ENCODE data around the gene RABGGTA.
A peak's percentile ranks its signal among the peaks of the same experiment; 100 is the strongest.
"Not testable (repeated sequence)": the region's sequence is repeated elsewhere in the genome, so short reads cannot be mapped to it uniquely, and the experiment has no call there.

RABGGTA gene

GRCh38 chr14:24243336-24243836, 28.0 kb downstream of the RABGGTA start:
- DNase-seq (ENCODE audit: low read depth in 2 of 3, low spot score in 2 of 3), result no peak

DNA sequence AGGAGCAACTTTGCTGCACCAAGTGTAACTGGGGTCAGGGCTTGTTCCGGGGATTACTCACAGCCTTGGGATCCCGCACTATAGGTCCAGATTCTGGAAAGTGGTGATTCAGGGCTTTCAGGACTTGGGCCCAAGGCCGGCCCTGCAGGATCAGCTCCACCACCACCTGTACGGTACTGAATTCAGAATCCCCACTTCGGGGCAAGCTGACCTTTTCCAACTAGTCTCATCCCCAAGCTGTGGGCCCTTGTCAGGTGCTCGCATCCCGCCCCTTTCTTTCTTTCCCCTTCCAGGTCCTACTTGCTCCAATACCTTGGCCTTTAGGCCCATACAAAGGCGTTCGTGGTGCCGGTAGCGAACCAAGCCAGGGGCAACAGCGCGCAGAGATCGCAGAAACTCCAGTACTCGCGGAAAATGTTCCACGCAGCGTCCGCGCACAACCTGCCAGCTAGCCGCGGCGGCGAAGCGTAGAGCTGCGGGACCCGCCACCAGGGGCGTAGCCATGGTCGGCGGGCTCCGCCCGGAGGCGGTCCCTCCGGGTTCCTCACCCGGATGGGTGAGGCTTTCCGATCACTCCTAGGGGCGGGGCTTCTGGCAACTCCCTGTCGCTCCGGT, 29.5 kb downstream of the RABGGTA start:
- peak in 1 of 3 experiments; percentile 82 for DNase-seq (ENCODE audit: low read depth in 2 of 3, low spot score in 2 of 3)

GRCh38 chr14:24240110-24240918, 31.1 kb downstream of the RABGGTA start:
- DNase-seq (ENCODE audit: low read depth in 2 of 3, low spot score in 2 of 3), result no peak

DNA sequence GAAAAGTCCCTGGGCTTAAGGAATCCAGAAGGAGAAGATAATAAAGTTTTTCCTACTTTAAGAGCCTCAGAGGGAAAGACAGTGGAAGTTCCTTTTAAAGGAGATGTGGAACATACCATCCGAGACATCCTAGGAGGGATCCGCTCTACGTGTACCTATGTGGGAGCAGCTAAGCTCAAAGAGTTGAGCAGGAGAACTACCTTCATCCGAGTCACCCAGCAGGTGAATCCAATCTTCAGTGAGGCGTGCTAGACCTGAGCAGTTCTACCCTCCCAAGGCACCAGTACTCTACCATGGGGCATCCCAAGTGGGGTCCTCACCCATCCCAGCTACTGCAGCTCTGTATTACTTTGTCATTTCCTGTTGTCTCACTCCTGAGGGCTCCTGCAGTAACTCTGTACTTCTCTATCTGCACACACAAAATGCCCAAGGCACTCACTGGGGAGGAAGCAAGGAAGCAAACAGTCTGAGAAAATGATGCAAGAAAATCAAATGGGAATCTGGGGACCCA, 32.8 kb downstream of the RABGGTA start:
- no peak for DNase-seq (ENCODE audit: low read depth in 2 of 3, low spot score in 2 of 3)

DNA sequence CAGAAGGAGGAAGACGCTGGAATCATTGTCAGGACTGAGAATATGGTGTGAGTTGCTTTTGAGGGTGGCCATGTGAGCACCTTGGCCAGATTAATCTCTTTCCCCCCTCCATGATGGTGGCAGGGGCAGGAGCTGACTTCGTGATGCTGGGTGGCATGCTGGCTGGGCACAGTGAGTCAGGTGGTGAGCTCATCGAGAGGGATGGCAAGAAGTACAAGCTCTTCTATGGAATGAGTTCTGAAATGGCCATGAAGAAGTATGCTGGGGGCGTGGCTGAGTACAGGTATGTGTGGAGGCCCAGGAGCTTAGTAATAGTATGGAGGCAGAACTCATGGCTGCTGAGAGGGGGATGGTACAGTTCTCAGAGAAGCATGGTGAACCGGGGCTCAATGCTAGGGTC, 33.3 kb downstream of the RABGGTA start:
- DNase-seq (ENCODE audit: low read depth in 2 of 3, low spot score in 2 of 3), result no peak

GRCh38 chr14:24237463-24237955, 33.9 kb downstream of the RABGGTA start:
- no peak for DNase-seq (ENCODE audit: low read depth in 2 of 3, low spot score in 2 of 3)

- no peak for DNase-seq (ENCODE audit: low read depth in 2 of 3, low spot score in 2 of 3)
These were observed 34.5 kb downstream of the RABGGTA start for GRCh38 chr14:24236689-24237462.

DNA sequence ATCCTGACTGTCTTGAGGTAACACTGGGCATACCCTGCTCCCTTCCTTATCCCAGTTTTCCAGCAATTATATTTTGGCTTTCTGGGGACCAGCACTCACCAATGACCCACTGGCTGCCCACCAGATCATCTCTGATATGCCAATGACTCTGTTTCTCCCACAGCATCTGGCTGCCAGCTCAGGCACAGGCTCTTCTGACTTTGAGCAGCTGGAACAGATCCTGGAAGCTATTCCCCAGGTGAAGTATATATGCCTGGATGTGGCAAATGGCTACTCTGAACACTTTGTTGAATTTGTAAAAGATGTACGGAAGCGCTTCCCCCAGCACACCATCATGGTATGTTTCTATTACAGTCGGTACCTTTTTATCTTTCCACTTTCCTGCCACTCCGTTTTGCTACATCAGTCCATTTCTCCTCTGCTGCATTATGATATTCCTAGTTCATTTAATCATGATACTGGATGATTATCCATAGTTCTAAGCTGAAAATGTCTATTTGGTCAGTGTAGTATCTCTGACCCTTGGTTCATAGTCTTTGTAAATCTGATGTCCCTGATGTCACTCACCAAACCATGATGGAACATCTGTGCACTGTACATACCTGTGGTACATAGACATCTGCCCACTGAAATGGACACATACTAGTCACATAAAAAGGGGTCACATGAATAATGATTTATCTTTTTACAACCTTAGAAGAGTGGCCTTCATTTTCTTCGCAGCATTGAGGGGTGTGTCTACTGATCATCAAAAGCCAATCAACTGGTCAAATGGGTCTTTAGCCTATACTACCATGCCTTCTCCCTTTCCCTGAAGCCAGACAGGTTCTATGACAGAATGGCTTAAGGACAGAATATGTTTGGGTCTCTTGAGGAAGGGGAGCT, 35.4 kb downstream of the RABGGTA start:
- DNase-seq (ENCODE audit: low read depth in 2 of 3, low spot score in 2 of 3), result no peak

GRCh38 chr14:24234095-24235005, 37.0 kb downstream of the RABGGTA start:
- DNase-seq (ENCODE audit: low read depth in 2 of 3, low spot score in 2 of 3), result no peak

DNA sequence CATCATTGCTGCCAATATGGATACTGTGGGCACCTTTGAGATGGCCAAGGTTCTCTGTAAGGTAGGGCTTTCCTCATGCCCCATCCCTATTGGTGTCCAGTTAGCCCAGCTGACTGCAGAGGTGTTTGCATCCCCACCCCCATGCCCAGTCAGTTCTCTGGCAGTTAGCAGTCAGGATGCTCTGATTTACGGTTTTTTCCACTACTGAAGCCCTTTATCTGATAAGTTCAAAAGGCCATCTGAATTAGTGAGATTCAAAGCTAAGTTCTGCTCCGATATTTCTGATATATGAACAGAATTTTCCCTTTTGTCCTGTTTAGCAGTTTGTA, 37.9 kb downstream of the RABGGTA start:
- DNase-seq (ENCODE audit: low read depth in 2 of 3, low spot score in 2 of 3), result no peak

GRCh38 chr14:24232645-24233537, 38.5 kb downstream of the RABGGTA start, which contains the start of gene GMPR2:
Gene GMPR2 (plus strand): TSS chr14:24232929. CDS start chr14:24233254, 325 bp downstream.
- DNase-seq (ENCODE audit: low read depth in 2 of 3, low spot score in 2 of 3), result no peak

- peak; percentile 76 to 82 (median 78) for DNase-seq (ENCODE audit: low read depth in 2 of 3, low spot score in 2 of 3)
These were observed 39.2 kb downstream of the RABGGTA start, which contains the start of gene NEDD8 for GRCh38 chr14:24232121-24232644. Gene NEDD8 (minus strand): TSS chr14:24232367. CDS start chr14:24232267, 100 bp downstream.

- DNase-seq (ENCODE audit: low read depth in 2 of 3, low spot score in 2 of 3), result no peak
These were observed 39.9 kb downstream of the RABGGTA start for GRCh38 chr14:24231263-24232120.

- no peak for DNase-seq (ENCODE audit: low read depth in 2 of 3, low spot score in 2 of 3)
These were observed 42.5 kb downstream of the RABGGTA start for GRCh38 chr14:24228902-24229301.

DNA sequence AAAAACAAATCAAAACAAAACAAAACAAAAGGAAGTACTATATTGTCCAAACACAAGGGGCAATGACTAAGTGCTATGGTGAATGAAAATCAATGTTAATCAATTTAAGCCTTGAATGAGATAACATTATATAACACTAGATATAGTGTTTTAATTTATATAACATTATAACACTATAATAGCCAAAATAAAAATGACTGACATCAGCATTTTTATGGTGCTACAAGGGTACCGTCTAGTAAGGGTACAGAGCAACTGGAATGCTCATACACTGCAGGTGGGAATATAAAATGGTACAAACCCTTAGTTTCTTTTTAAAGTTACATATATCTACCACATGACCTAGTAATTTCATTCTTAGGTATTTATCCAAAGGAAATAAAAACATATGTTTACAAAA, 44.9 kb downstream of the RABGGTA start:
- no peak for DNase-seq (ENCODE audit: low read depth in 2 of 3, low spot score in 2 of 3)

DNA sequence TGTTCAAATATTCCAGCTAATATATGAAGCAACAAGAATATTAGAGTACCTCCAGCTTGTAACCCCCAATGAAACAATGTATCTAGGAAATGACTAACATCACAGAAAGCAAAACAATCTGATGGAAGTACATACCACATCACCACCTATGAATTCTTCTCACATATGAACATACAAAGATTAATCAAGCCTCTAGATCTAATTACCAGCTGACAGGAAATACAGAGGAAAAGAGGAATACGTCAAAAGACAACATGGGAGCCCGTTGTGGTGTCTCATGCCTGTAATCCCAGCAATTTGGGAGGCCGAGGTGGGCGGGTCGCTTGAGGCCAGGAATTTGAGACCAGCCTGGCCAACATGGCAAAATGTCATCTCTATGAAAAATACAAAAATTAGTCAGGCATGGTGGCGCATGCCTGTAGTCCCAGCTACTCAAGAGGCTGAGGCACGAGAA, 46.8 kb downstream of the RABGGTA start:
- DNase-seq (ENCODE audit: low read depth in 2 of 3, low spot score in 2 of 3), result no peak

DNA sequence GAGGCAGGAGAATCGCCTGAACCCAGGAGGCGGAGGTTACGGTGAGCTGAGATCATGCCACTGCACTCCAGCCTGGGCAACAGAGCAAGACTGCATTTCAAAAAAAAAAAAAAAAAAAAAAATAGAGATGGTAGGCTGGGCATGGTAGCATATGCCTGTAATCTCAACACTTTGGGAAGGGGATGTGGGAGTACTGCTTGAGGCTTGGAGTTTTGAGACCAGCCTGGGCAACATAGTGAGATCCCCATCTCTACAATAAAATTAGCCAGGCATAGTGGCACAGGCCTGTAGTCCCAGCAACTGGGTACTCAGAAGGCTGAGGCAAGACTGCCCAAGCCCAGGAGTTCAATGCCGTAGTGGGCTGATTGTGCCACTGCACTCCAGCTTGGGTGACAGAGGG, 48.4 kb downstream of the RABGGTA start:
- DNase-seq (ENCODE audit: low read depth in 2 of 3, low spot score in 2 of 3), result not testable (repeated sequence)

Data from activated CD8-positive, alpha-beta memory T cell treated with anti-CD3 and anti-CD28 coated beads for 48 hours (primary cell).